NB4 (cell line): Measurements from ENCODE around the gene PEX26.

ENCODE experiments used
- DNase-seq: peaks from one replicate; pipeline ENCODE4 v3.0.0; 2010; ENCODE audit warnings: low read depth
- H3K4me3 ChIP-seq: one replicate; pipeline ENCODE4 v1.5.1; 2011; ENCODE audit warnings: mild to moderate bottlenecking, low read depth, low read length, moderate library complexity
- MAX ChIP-seq: IDR thresholded peaks from 2 replicates; pipeline ENCODE4 v1.6.1; 2011; ENCODE audit warnings: low read depth, low read length
- MYC ChIP-seq: IDR thresholded peaks from 2 replicates; pipeline ENCODE4 v1.6.1; 2011; ENCODE audit warnings: low read depth, low read length
- POLR2A ChIP-seq: IDR thresholded peaks from 2 replicates; pipeline ENCODE4 v1.6.1; 2011; ENCODE audit warnings: mild to moderate bottlenecking; ENCODE audit not compliant: insufficient read length; ENCODE audit errors: extremely low read depth
- TF ChIP-seq, protein P1 (sequence below): IDR thresholded peaks from one replicate; pipeline ENCODE4 v1.5.1; 2012; ENCODE audit warnings: low read depth, low read length

Gene PEX26

DNA sequence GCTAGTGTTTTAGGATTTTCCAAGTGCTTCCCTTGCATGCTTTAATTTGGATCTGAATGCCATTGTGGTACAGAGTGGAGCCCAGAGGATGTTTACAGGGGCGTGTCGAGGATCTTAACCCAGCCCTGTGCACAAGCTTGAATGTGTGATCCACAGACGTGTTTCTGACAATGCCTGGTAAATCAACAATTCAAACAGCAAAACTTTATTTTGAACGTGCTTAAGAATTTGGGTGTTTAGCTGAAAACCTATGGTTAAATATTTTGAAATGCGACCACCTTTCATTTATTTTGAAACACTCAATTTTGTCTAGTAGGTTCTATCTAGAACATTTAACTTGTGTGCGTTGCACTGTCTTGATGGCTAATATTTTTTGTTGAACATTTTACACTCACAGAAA lies 34.6 kb downstream of the PEX26 start:
- peak; percentile 25 for DNase-seq
- peak overlapping the region; percentile 63 for H3K4me3 ChIP-seq
- TF ChIP-seq MYC, result no peak
- no peak for TF ChIP-seq POLR2A
- TF ChIP-seq, protein P1, sequence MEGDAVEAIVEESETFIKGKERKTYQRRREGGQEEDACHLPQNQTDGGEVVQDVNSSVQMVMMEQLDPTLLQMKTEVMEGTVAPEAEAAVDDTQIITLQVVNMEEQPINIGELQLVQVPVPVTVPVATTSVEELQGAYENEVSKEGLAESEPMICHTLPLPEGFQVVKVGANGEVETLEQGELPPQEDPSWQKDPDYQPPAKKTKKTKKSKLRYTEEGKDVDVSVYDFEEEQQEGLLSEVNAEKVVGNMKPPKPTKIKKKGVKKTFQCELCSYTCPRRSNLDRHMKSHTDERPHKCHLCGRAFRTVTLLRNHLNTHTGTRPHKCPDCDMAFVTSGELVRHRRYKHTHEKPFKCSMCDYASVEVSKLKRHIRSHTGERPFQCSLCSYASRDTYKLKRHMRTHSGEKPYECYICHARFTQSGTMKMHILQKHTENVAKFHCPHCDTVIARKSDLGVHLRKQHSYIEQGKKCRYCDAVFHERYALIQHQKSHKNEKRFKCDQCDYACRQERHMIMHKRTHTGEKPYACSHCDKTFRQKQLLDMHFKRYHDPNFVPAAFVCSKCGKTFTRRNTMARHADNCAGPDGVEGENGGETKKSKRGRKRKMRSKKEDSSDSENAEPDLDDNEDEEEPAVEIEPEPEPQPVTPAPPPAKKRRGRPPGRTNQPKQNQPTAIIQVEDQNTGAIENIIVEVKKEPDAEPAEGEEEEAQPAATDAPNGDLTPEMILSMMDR, result no peak
- no peak for TF ChIP-seq MAX

GRCh38 chr22:18113680-18114394 lies 36.0 kb downstream of the PEX26 start:
- peak overlapping the region; percentile 63 for H3K4me3 ChIP-seq
- no peak for TF ChIP-seq POLR2A
- peak; percentile 32; the same call in 1 of the 2 replicates for TF ChIP-seq MAX
- TF ChIP-seq, protein P1, result no peak
- peak; percentile 44 for TF ChIP-seq MYC
- DNase-seq, result peak; percentile 95

GRCh38 chr22:18114495-18114894 lies 36.7 kb downstream of the PEX26 start:
- TF ChIP-seq MAX (no peak), POLR2A (no peak), MYC (no peak)
- TF ChIP-seq, protein P1, result no peak
- peak overlapping the region; percentile 63 for H3K4me3 ChIP-seq
- no peak for DNase-seq

DNA sequence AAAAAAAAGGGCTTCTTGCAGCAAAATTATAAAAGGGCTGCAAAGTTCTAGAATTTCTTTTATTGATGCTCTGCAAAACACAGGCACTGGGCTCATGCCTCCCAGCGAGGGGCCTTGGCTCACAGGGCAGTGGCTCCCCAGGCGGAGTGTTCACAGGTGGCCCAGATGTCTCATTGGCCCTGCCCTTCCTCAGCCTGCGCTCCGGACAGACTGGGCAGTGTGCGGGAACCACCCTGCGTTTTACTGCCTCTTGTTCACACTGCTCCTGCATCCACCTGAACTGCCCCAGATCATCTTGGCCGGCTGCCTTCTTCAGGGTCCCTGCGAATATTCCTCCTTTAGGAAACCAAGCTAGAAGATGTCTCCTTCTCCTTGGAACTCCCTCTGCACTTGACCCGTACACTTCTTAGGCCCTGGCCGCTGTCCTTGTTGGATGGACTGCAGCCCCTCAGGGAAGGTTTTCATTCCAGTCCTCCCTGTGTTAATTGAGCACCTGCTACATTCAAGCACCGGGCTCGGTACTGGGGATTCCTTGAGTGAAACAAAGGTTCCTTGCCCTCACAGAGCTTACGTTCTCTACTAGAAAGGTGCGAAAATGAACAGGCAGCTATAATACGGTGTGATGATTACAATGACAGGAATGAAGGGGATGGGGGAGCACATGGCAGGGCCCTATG lies 37.3 kb downstream of the PEX26 start:
- DNase-seq, result no peak
- TF ChIP-seq, protein P1, result no peak
- no peak for TF ChIP-seq POLR2A
- no peak for TF ChIP-seq MYC
- TF ChIP-seq MAX, result no peak
- H3K4me3 ChIP-seq, result no peak overlapping the region

GRCh38 chr22:18115906-18116371 lies 38.1 kb downstream of the PEX26 start:
- TF ChIP-seq MYC (no peak), POLR2A (no peak), MAX (no peak)
- TF ChIP-seq, protein P1, result no peak
- H3K4me3 ChIP-seq, result no peak overlapping the region
- no peak for DNase-seq
